Gastrocnemius medialis (tissue), 4 donors: ENCODE data around the gene WRAP73.

Experiments
- CTCF ChIP-seq, 5 experiments: fragments of 450-650 bp in 3 of 5; fragments of 200-600 bp in 2 of 5; sonication (generic) in 2 of 5; IDR thresholded peaks in 4 of 5; conservative IDR thresholded peaks in 1 of 5; 1 replicate in 4 of 5; 2 replicates in 1 of 5; pipeline ENCODE4 v1.5.1; 2016 to 2019; ENCODE audit warnings: antibody characterized with exemption in 5 of 5, mild to moderate bottlenecking in 3 of 5, moderate library complexity in 3 of 5
- POLR2A ChIP-seq, 2 donors: fragments of 450-650 bp; IDR thresholded peaks; one replicate each; pipeline ENCODE4 v1.6.1; 2017; ENCODE audit warnings: antibody characterized with exemption in 2 of 2, mild to moderate bottlenecking in 2 of 2, moderate library complexity in 2 of 2

DNA sequence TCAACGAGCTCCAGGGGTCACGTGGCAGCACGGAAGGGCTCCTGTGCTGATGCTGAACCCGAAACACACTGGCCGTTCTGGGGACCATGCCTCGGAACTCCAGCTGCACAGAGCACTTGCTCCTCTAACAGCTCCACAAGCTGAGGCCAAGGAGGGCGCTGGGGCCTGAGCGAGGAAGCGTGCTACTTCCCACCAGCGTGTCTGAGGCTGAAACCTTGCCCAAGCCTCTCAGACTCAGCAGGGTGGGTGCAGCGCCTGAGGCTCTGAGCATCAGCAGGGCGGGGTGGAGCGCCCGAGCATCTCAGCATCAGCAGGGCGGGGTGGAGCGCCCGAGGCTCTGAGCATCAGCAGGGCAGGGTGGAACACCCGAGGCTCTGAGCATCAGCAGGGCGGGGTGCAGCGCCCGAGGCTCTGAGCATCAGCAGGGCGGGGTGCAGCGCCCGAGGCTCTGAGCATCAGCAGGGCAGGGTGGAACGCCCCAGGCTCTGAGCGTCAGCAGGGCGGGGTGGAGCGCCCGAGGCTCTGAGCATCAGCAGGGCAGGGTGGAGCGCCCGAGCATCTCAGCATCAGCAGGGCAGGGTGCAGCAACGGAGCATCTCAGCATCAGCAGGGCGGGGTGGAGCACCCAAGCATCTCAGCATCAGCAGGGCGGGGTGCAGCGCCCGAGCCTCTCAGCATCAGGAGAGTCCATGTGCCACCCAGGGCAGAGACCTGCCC lies 9.6 kb downstream of the WRAP73 start:
- TF ChIP-seq CTCF (IDR thresholded peaks at IDR 0.05 in 4 of 5, conservative IDR thresholded peaks at IDR 0.05 in 1 of 5), result no peak
- TF ChIP-seq POLR2A (IDR thresholded peaks at IDR 0.05), result no peak
